ENCODE measurements around the gene FOXJ1.
"Not testable (repeated sequence)": the region's sequence is repeated elsewhere in the genome, so short reads cannot be mapped to it uniquely, and the experiment has no call there.

Gene FOXJ1

GRCh38 chr17:76141212-76142038 lies at the start of gene FOXJ1:
FOXJ1 (minus strand) TSS chr17:76141245; CDS start chr17:76140395, 850 bp downstream.
- DNase-seq, result peak; percentile 98

- no peak for DNase-seq
Measured at GRCh38 chr17:76189741-76190140, 48.7 kb upstream of the FOXJ1 start.

GRCh38 chr17:76189247-76189646 lies 48.2 kb upstream of the FOXJ1 start:
- no peak for DNase-seq

- no peak for DNase-seq
Measured at GRCh38 chr17:76188213-76189016, 47.4 kb upstream of the FOXJ1 start.

- not testable (repeated sequence) for DNase-seq
Measured at GRCh38 chr17:76186774-76187173, 45.7 kb upstream of the FOXJ1 start.

GRCh38 chr17:76184290-76184689 lies 43.2 kb upstream of the FOXJ1 start:
- DNase-seq, result no peak

- DNase-seq, result peak; percentile 88
Measured at GRCh38 chr17:76182016-76182764, 41.1 kb upstream of the FOXJ1 start.

GRCh38 chr17:76179496-76180467 lies 38.7 kb upstream of the FOXJ1 start:
- peak; percentile 28 for DNase-seq

GRCh38 chr17:76178124-76178523 lies 37.1 kb upstream of the FOXJ1 start:
- DNase-seq, result no peak

- DNase-seq, result no peak
Measured at GRCh38 chr17:76176701-76177574, 35.9 kb upstream of the FOXJ1 start.

- DNase-seq, result peak; percentile 19
Measured at GRCh38 chr17:76174037-76174436, 33.0 kb upstream of the FOXJ1 start.

GRCh38 chr17:76173474-76173873 lies 32.4 kb upstream of the FOXJ1 start:
- DNase-seq, result no peak

- peak; percentile 41 for DNase-seq
Measured at GRCh38 chr17:76171706-76172105, 30.7 kb upstream of the FOXJ1 start.

GRCh38 chr17:76170114-76170513 lies 29.1 kb upstream of the FOXJ1 start:
- no peak for DNase-seq

GRCh38 chr17:76166906-76167305 lies 25.9 kb upstream of the FOXJ1 start:
- DNase-seq, result no peak

GRCh38 chr17:76166168-76166567 lies 25.1 kb upstream of the FOXJ1 start:
- no peak for DNase-seq

- no peak for DNase-seq
Measured at GRCh38 chr17:76164331-76164730, 23.3 kb upstream of the FOXJ1 start.

- no peak for DNase-seq
Measured at GRCh38 chr17:76163919-76164318, 22.9 kb upstream of the FOXJ1 start.

GRCh38 chr17:76161619-76162266 lies 20.7 kb upstream of the FOXJ1 start:
- DNase-seq, result no peak

GRCh38 chr17:76160896-76161528 lies 20.0 kb upstream of the FOXJ1 start:
- no peak for DNase-seq

Data from NCI-H69 (cell line).